ENCODE data around the gene REEP1. TPM values are rescaled to one million over a fixed set of nuclear protein-coding genes. Genes with fewer than 3 reads are reported as not detected.

The REEP1 gene
- total RNA-seq, 2 experiments from 2014 or later = 0.23 to 0.25 TPM

DNA sequence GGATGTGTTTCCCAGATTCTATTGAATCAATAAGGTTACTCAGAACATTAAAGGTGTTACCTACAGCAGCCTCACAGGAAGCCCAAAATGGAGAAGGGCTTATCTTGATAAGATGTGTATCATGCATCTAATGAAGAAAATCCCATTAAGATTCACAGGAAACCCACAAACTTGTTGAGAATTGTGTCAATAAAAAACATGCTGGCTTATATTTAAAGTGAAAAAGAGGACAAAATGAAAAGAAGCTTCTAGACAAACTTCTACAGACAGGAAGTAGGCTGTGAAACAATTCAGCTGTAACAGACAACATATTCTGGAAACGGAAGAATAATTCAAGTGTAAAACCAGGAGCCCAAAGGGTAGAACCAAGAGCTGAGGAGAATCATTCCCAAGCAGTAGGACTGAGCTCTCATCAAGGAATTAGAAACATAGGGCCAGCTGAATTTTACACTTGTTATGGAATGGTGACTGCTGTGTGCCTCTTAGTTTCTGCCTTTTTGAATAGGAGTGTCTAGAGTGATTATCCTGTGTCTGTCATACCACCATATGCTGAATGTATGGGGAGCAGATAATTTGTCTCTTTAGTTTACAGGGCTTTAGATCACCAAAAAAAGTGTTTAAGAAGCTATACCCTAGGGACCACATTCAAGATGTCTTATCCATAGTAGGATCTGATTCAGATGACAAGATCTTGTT is 151.8 kb downstream of the REEP1 start:
- POLR2A ChIA-PET = interaction anchor here (0.6 to 1.2 kb wide), 3 partner anchors 9 to 601 kb away, joined by 5 to 7 read pairs (median 6); partner anchors contain the start of gene IMMT
- CTCF ChIA-PET = interaction anchor here (1.4 to 1.5 kb wide), 2 partner anchors 10 to 20 kb away, joined by 3 to 10 read pairs; partner anchors contain the start of gene IMMT

DNA sequence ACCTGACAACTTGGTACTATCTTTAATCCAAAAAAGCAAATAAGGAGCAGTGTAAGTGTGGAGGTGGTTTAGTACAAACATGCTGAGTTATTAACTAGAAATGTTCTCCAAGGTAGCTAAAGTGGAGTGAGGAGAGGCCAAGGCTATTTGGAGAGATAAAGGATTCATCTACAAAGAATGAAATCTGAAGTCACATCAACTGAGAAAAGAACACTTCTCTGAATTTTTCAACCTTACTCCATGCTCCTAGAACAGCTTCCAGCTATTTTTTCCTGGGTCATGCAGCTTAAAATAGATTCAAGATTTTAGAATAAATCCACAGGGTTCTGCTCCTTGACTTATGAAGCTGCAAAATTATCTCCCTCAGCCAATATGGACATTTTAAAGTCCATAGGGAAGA is 160.8 kb downstream of the REEP1 start:
- POLR2A ChIA-PET = interaction anchor here (0.6 kb wide), 1 partner anchor 19 kb away, joined by 4 read pairs; no protein-coding TSS in a partner anchor
- CTCF ChIA-PET = interaction anchor here (0.9 to 1.1 kb wide), 2 partner anchors 10 to 26 kb away, joined by 3 read pairs; no protein-coding TSS in a partner anchor

DNA sequence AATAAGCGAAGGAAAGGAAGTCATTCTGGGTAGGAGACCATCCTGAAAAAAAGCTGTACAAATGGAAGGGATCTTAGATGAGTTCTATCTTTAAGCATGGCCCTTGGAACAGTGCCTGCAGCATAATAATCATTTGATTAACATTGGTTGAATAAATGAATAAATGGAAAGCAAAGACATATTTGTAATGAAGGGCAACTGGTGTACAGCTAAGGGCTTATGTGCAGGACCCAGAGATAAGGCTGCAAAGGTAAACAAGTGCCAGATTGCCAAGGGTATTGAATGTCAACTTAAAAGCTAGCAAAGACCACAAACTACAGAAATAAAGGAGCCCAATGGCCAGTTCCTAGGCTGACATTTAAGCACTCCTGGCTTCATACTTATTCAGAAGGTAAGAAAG is 161.6 kb downstream of the REEP1 start:
- POLR2A ChIA-PET = no interaction called here
- CTCF ChIA-PET = no interaction called here

DNA sequence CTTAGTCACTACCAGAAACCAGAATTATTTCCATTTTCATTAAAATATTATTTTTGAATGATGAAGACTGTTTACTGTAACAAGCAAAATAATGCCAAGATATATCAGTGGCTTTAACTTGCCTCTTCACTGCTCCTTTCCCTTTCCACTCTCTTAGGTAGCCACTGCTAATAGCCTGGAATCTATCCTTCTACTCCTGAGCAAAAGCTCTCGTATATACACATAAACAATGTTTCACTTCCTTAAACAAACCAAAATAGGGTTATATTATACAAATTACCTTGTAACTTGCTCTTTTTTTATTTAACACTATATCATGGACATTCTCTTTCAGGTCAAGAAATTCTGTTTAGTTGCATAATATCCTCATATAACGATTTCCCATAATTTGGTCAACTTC is 163.0 kb downstream of the REEP1 start:
- CTCF ChIA-PET = no interaction called here
- POLR2A ChIA-PET = no interaction called here

DNA sequence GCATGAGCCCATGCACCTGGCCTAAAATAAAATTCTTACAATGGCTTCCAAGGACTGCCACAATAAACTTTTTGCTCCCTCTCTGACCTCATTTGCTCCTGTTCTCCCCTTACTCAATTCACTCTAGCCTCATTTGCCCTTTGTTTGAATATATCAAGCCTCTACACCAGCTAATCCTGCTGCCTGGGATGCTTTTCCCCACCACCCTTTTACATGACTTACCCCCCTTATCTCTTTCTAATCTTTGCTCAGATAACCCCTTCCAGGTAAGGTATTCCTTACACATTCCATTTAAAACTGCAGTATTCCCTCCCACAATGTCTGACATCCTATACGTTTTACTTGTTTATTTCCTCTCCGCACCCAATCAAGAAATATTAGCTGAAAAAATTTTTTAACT is 164.8 kb downstream of the REEP1 start:
- POLR2A ChIA-PET = no interaction called here
- CTCF ChIA-PET = no interaction called here

DNA sequence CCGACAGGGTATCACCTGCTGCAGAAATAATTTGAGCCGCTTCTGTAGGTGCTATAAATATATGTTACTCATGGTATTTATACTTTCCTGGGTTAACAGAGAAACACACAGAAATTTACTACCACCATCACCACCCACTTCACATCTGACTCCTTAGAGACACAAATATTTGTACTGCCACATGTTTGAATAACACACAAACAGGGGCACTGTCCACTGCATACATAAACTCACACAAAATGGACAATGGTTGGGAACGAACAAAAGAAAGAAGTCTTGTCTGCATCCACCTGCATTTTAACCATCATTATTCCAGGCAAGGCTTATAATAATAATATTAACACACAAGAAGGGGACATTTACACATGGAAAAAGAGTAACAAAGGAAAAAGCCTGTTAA is 166.1 kb downstream of the REEP1 start:
- POLR2A ChIA-PET = no interaction called here

DNA sequence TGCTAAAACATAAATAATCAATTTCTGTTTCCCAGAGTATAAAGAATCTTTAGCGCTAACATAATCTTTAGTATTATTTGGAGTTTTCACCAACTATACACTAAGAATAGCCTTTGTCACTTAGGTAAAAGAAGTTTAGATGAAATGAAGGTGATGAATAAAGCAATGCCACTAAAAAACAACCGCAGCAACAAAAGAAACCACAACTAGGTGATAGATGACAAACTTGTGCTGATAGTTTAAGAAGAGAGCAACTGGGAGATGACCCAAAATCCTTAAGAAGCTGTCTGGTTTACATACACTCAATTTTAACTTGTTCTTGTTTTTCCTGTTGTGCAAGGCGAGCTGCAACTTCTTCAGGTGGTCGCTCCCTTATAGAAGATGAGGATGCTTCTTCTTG is 167.0 kb downstream of the REEP1 start:
- ChIA-PET POLR2A (no interaction called here), CTCF (no interaction called here)

More for the DNA sequence above, 166.1 kb downstream of the REEP1 start:
- CTCF ChIA-PET = no interaction called here

Other genes with a start within 250 kb of the REEP1 start
- gene POLR1A, start 231.7 kb downstream of the REEP1 start, total RNA-seq = 10 to 100 TPM; 61.2 to 64.7 TPM
- 100 to 1,000 TPM; 156 to 167 TPM for gene PTCD3, start 231.4 kb downstream of the REEP1 start, total RNA-seq
- 100 to 1,000 TPM; 153 TPM for gene IMMT, start 142.2 kb downstream of the REEP1 start, total RNA-seq
- gene MRPL35, start 138.2 kb downstream of the REEP1 start, total RNA-seq = 10 to 100 TPM; 90.1 to 94.5 TPM
- gene KDM3A, start 103.7 kb upstream of the REEP1 start, total RNA-seq = 10 to 100 TPM; 50.0 to 54.0 TPM
- 10 to 100 TPM; 44.6 to 50.9 TPM for gene CHMP3, start 225.8 kb upstream of the REEP1 start, total RNA-seq

All from activated CD8-positive, alpha-beta memory T cell treated with anti-CD3 and anti-CD28 coated beads for 36 hours (primary cell).